ENCODE results near the gene WDR33. TPM values are rescaled to one million over a fixed set of nuclear protein-coding genes. Genes with fewer than 3 reads are reported as not detected.
A peak's percentile ranks its signal among the peaks of the same experiment; 100 is the strongest.

Gene WDR33
- total and polyA plus RNA-seq, 2 of the 4 experiments (the other 2 are of a cell fraction): 19.6 to 41.2 TPM

DNA sequence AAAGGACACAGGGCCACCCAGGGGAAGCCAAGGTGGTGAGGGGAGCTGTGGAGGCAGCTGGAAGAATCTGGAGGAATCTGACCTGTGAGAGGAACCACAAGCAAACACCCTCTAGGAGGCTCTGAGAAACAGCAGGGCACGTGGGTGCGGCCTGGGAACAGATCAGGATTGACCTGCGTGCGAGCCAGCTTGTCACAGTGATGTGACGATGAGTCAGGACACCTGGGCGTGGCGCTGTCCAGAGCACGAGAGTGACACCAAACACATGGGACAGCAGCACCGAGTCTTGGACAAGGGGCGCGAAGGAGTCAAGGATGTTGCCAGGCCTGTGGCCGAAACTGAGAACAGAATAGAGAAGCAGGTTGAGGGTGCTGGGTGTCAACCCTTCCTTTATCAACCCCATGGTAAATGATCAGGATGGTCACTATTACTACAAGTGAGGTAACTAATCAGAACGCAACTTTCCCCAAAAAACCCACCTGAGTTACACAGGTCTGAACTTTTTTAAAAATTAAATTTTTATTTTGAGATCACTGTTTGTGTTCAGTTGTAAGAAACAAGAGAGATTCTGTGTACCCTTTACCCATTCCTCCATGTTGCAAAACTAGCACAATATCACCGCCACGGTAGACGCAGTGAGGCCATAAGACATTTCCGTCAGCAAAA is 110.3 kb downstream of the WDR33 start:
- H3K56ac ChIP-seq (ENCODE audit: extremely low read depth, insufficient read depth, low read length): peak overlapping the region; percentile 73
- H3K23ac ChIP-seq (ENCODE audit: low read depth, low read length): peak overlapping the region; percentile 42
- H3K4ac ChIP-seq (ENCODE audit: low read depth, low read length): peak overlapping the region; percentile 92
- peak overlapping the region; percentile 86 for H3K14ac ChIP-seq (replicated peaks; ENCODE audit: low read depth, low read length)
- H3K9me1 ChIP-seq (ENCODE audit: insufficient read depth, low read length): peaks cover 14% of the 10 kb centered on the region
- peaks cover 11% of the 10 kb centered on the region; the same call in 1 of the 2 replicates for H4K20me1 ChIP-seq (ENCODE audit: insufficient read depth, low read length)
- H3K4me3 ChIP-seq (ENCODE audit: insufficient read depth, low read depth, low read length): peak overlapping the region; percentile 85
- peak overlapping the region; percentile 99 for H4K5ac ChIP-seq (ENCODE audit: low read depth, low read length)
- dilution Hi-C loops (cut with HindIII; ENCODE audit: low sequenced_read_pairs, unreplicated experiment): no loop called here
- H2BK5ac ChIP-seq (ENCODE audit: low read depth, low read length, poor library complexity, severe bottlenecking): peak overlapping the region; percentile 94
- peaks cover 5% of the 10 kb centered on the region; the same call in 1 of the 2 replicates for H3K36me3 ChIP-seq (ENCODE audit: control insufficient read depth, insufficient read depth, low read length)
- peak; percentile 6; the same call in 1 of the 2 replicates for ATAC-seq (ENCODE audit: low read depth)
- H2BK120ac ChIP-seq (ENCODE audit: low read depth, low read length): peak overlapping the region; percentile 59
- in situ Hi-C loops (cut with MboI; ENCODE audit: low sequenced_read_pairs): no loop called here
- peak overlapping the region; percentile 99 for H2AFZ ChIP-seq (replicated peaks; ENCODE audit: low read length, poor library complexity)
- H3K9ac ChIP-seq (ENCODE audit: low read depth, low read length): peak overlapping the region; percentile 89
- WGBS, 2 experiments (ENCODE audit: extremely low coverage in 2 of 2, insufficient read length in 1 of 2): 42% methylated on average over 11 of the region's 17 CpGs; no CpG with 5 or more reads in 1 of the 2 experiments
- no TSS peak for BruUV-seq (replicated peaks)
- peak overlapping the region; percentile 77 for H4K91ac ChIP-seq (ENCODE audit: insufficient read depth, low read depth, low read length)
- no peaks in the 10 kb centered on the region for H3K9me3 ChIP-seq (ENCODE audit: control insufficient read depth, insufficient read depth, low read length)
- no peak overlapping the region for H2BK20ac ChIP-seq (ENCODE audit: low read depth, low read length)
- H3K27me3 ChIP-seq (ENCODE audit: control insufficient read depth, insufficient read depth, low read length): no peaks in the 10 kb centered on the region
- peak overlapping the region; percentile 91 to 100 for H4K8ac ChIP-seq (ENCODE audit: low read depth in 2 of 2, low read length in 2 of 2)
- ChIA-PET POLR2A (ENCODE audit: unreplicated experiment) (interaction anchor here (0.6 kb wide), 1 partner anchor 108 kb away, joined by 12 read pairs; no protein-coding TSS in a partner anchor), CTCF (no interaction called here)
- H3K27ac ChIP-seq (ENCODE audit: insufficient read depth, low read length): peak overlapping the region; percentile 91
- peaks cover 14 to 42% of the 10 kb centered on the region in 2 experiments for H3K79me1 ChIP-seq (ENCODE audit: low read depth in 1 of 2, low read length in 2 of 2)
- H2BK15ac ChIP-seq (ENCODE audit: low read depth, low read length): 0 out of 3 replicates have a peak overlapping the region, but pooled peaks have one; percentile 27
- peak overlapping the region; percentile 97 for H3K4me2 ChIP-seq (ENCODE audit: low read depth, low read length)
- intact Hi-C loops (cut with micrococcal nuclease): loop anchor here (10.0 kb wide), 1 partner anchor 176 kb away; the partner anchor contains the start of gene IWS1
- no peak for TF ChIP-seq POLR2A (IDR thresholded peaks at IDR 0.05; ENCODE audit: low read depth, low read length)
- H3K4me1 ChIP-seq (ENCODE audit: control insufficient read depth, insufficient read depth, low read length): peaks cover 6% of the 10 kb centered on the region
- DNase-seq: no peak
- peak overlapping the region; percentile 91 for H3K18ac ChIP-seq (ENCODE audit: low read depth, low read length)
- H2AK9ac ChIP-seq (replicated peaks; ENCODE audit: low read depth, low read length, poor library complexity): peak overlapping the region; percentile 93
- peak overlapping the region; percentile 97 for H2AK5ac ChIP-seq (ENCODE audit: low read depth, low read length)
